ENCODE measurements around the gene LHPP. TPM values are rescaled to one million over a fixed set of nuclear protein-coding genes. Genes with fewer than 3 reads are reported as not detected.

Gene LHPP
- polyA plus RNA-seq (2012; ENCODE audit: missing spikeins), result 7.1 TPM

- FAIRE-seq, result peak; percentile 96
- TF ChIP-seq TAF1 (IDR thresholded peaks at IDR 0.05; ENCODE audit: borderline replicate concordance, low read depth, low read length) (no peak), POLR2A (IDR thresholded peaks at IDR 0.05; ENCODE audit: low read depth, low read length) (no peak), POLR2AphosphoS5 (IDR thresholded peaks at IDR 0.05; ENCODE audit: low read depth, low read length) (no peak)
- DNase-seq (ENCODE audit: insufficient read length), result peak; percentile 94
These were observed at the start of gene LHPP for GRCh38 chr10:124461642-124462347. Gene LHPP, plus strand, starts transcription at chr10:124461823. Its CDS starts 40 bp downstream, at chr10:124461863.

DNA sequence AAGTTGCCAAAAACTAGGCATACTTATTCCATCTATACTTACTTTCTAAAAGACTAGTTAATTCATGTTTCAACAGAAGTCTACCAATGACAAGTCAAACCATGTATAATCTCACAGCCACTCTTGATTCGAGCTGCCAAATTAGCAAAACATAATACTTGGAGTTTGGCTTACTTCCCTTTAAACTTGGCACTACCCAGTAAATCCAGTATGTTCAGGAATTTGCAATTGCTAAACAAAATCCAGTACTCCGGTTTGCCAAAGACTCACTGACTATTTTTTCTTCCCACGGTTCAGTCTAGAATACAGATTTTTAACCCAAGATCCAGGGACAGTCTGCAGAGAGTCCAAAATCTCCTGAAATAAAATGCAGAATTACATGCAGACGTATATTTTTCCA lies 47.5 kb upstream of the LHPP start:
- no peak for DNase-seq (ENCODE audit: insufficient read length)
- FAIRE-seq, result no peak
- TF ChIP-seq POLR2A (IDR thresholded peaks at IDR 0.05; ENCODE audit: low read depth, low read length) (no peak), TAF1 (IDR thresholded peaks at IDR 0.05; ENCODE audit: borderline replicate concordance, low read depth, low read length) (no peak), POLR2AphosphoS5 (IDR thresholded peaks at IDR 0.05; ENCODE audit: low read depth, low read length) (no peak)

GRCh38 chr10:124415210-124415609 lies 46.4 kb upstream of the LHPP start:
- FAIRE-seq (no peak), DNase-seq (ENCODE audit: insufficient read length) (no peak)
- TF ChIP-seq TAF1 (IDR thresholded peaks at IDR 0.05; ENCODE audit: borderline replicate concordance, low read depth, low read length) (no peak), POLR2A (IDR thresholded peaks at IDR 0.05; ENCODE audit: low read depth, low read length) (no peak), POLR2AphosphoS5 (IDR thresholded peaks at IDR 0.05; ENCODE audit: low read depth, low read length) (no peak)

DNA sequence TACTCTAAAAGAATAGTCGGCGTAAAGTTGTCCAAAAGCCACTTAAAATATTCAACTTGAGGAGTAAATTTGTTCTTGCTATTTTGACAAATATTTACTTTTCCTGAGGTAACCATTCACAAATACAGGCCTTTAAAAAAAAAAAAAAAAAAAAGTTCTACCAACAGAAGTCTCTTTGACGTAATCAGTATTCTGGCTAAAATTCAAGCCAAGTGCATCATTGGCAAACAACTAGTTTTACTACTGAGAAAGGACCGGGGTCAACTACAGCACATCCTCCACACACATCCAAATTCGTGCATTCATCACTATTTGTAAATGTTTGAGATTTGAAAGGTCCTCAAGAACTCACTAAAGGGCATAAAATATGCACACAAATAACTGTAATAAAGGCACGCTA lies 44.9 kb upstream of the LHPP start:
- no peak for DNase-seq (ENCODE audit: insufficient read length)
- TF ChIP-seq POLR2AphosphoS5 (IDR thresholded peaks at IDR 0.05; ENCODE audit: low read depth, low read length), result no peak
- TF ChIP-seq POLR2A (IDR thresholded peaks at IDR 0.05; ENCODE audit: low read depth, low read length), result no peak
- no peak for TF ChIP-seq TAF1 (IDR thresholded peaks at IDR 0.05; ENCODE audit: borderline replicate concordance, low read depth, low read length)
- no peak for FAIRE-seq

- no peak for TF ChIP-seq POLR2A (IDR thresholded peaks at IDR 0.05; ENCODE audit: low read depth, low read length)
- TF ChIP-seq POLR2AphosphoS5 (IDR thresholded peaks at IDR 0.05; ENCODE audit: low read depth, low read length), result no peak
- TF ChIP-seq TAF1 (IDR thresholded peaks at IDR 0.05; ENCODE audit: borderline replicate concordance, low read depth, low read length), result no peak
- FAIRE-seq (no peak), DNase-seq (ENCODE audit: insufficient read length) (peak; percentile 29)
These were observed 43.5 kb upstream of the LHPP start for GRCh38 chr10:124417895-124418725.

- peak; percentile 74 for FAIRE-seq
- TF ChIP-seq POLR2A (IDR thresholded peaks at IDR 0.05; ENCODE audit: low read depth, low read length), result peak; percentile 92
- peak; percentile 66; the same call in 1 of the 2 replicates for TF ChIP-seq TAF1 (IDR thresholded peaks at IDR 0.05; ENCODE audit: borderline replicate concordance, low read depth, low read length)
- peak; percentile 84 for TF ChIP-seq POLR2AphosphoS5 (IDR thresholded peaks at IDR 0.05; ENCODE audit: low read depth, low read length)
- peak; percentile 92 for DNase-seq (ENCODE audit: insufficient read length)
These were observed 42.7 kb upstream of the LHPP start, which contains the start of gene OAT for GRCh38 chr10:124418726-124419501. Gene OAT, minus strand, starts transcription at chr10:124418923. Its CDS starts 6,752 bp downstream, at chr10:124412171.

GRCh38 chr10:124419635-124420034 lies 42.0 kb upstream of the LHPP start:
- TF ChIP-seq POLR2A (IDR thresholded peaks at IDR 0.05; ENCODE audit: low read depth, low read length), result no peak
- no peak for TF ChIP-seq TAF1 (IDR thresholded peaks at IDR 0.05; ENCODE audit: borderline replicate concordance, low read depth, low read length)
- TF ChIP-seq POLR2AphosphoS5 (IDR thresholded peaks at IDR 0.05; ENCODE audit: low read depth, low read length), result no peak
- no peak for DNase-seq (ENCODE audit: insufficient read length)
- FAIRE-seq, result no peak

DNA sequence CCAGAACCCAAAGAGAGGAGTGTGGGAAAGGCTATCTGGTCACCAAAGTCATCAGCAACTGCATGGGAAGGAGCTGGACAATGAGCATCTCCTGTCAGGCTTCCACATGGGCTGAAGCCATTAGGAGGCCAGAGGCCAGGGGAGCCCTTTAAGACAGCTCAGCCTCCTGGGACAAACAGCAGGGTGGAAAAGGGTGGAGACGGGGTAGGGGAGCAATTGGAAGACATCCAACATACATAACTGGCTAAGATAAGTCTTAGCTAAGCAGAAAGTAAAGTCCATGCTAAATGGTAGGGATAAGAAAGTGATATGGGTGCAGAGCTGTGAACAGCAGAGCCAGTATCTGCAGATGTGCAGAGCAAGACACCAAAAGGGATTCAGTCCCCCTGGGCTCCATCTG lies 41.4 kb upstream of the LHPP start:
- no peak for FAIRE-seq
- DNase-seq (ENCODE audit: insufficient read length), result no peak
- no peak for TF ChIP-seq POLR2AphosphoS5 (IDR thresholded peaks at IDR 0.05; ENCODE audit: low read depth, low read length)
- no peak for TF ChIP-seq POLR2A (IDR thresholded peaks at IDR 0.05; ENCODE audit: low read depth, low read length)
- TF ChIP-seq TAF1 (IDR thresholded peaks at IDR 0.05; ENCODE audit: borderline replicate concordance, low read depth, low read length), result no peak

DNA sequence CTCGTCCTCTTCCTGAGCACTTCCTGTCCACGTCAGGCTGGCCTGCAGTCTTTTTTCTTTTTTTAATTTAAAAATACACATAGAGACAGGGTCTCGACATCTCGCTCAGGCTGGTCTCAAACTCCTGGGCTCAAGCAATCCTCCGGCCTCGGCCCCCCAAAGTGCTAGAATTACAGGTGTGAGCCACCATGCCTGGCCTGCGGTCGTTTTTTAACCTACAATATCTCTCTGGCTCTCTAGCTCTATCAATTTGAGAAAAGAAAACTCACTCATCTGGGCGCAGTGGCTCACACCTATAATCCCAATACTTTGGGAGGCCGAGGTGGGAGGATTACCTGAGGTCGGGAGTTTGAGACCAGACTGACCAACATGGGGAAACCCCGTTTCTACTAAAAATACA lies 38.9 kb upstream of the LHPP start:
- DNase-seq (ENCODE audit: insufficient read length) (no peak), FAIRE-seq (no peak)
- TF ChIP-seq TAF1 (IDR thresholded peaks at IDR 0.05; ENCODE audit: borderline replicate concordance, low read depth, low read length) (no peak), POLR2AphosphoS5 (IDR thresholded peaks at IDR 0.05; ENCODE audit: low read depth, low read length) (no peak), POLR2A (IDR thresholded peaks at IDR 0.05; ENCODE audit: low read depth, low read length) (no peak)

DNA sequence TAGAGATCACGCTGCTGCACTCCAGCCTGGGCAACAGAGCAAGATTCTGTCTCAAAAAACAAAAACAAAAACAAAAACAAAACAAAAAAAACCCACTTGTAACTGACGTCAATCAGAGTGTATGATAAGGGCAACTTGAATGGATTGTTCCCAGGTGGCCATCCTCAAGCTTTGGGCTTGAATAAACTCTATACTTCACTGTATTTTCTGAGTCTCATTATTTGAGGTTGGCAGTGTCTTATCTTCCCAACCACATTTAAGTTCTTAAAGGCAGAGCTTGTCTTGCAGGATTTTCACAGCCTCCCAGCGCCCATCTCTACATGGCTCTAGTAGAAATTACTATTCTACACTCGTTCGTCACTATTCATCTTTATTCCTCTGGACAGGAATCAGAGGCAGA lies 37.8 kb upstream of the LHPP start:
- FAIRE-seq (no peak), DNase-seq (ENCODE audit: insufficient read length) (no peak)
- TF ChIP-seq POLR2AphosphoS5 (IDR thresholded peaks at IDR 0.05; ENCODE audit: low read depth, low read length), result no peak
- TF ChIP-seq POLR2A (IDR thresholded peaks at IDR 0.05; ENCODE audit: low read depth, low read length), result no peak
- TF ChIP-seq TAF1 (IDR thresholded peaks at IDR 0.05; ENCODE audit: borderline replicate concordance, low read depth, low read length), result no peak

Measured in GM12892 (cell line).